ENCODE data around the gene OR2F1. TPM values are rescaled to one million over a fixed set of nuclear protein-coding genes. Genes with fewer than 3 reads are reported as not detected.

OR2F1 gene
- total RNA-seq, 3 donors from 2014 or later: not detected

- no peak for TF ChIP-seq CTCF (IDR thresholded peaks at IDR 0.05)
- H3K4me1 ChIP-seq (ENCODE audit: low read depth): no peaks in the 10 kb centered on the region
- intact Hi-C loops (cut with DNase I, micrococcal nuclease): no loop called here
Observed at GRCh38 chr7:143983960-143984359, 29.3 kb downstream of the OR2F1 start.

GRCh38 chr7:143987513-143987912 lies 32.9 kb downstream of the OR2F1 start:
- Histone ChIP-seq H3K4me1 (ENCODE audit: low read depth) (no peaks in the 10 kb centered on the region), H3K36me3 (ENCODE audit: low read depth) (no peaks in the 10 kb centered on the region), H3K9me3 (no peaks in the 10 kb centered on the region), H3K4me3 (no peak overlapping the region)
- ATAC-seq (no peak), DNase-seq (no peak)
- intact Hi-C loops (cut with DNase I, micrococcal nuclease): no loop called here
- no peak for TF ChIP-seq CTCF (IDR thresholded peaks at IDR 0.05)

More at GRCh38 chr7:143983960-143984359, 29.3 kb downstream of the OR2F1 start:
- Histone ChIP-seq H3K36me3 (ENCODE audit: low read depth) (no peaks in the 10 kb centered on the region), H3K9me3 (no peaks in the 10 kb centered on the region), H3K4me3 (no peak overlapping the region)
- no peak for DNase-seq
- ATAC-seq: no peak

DNA sequence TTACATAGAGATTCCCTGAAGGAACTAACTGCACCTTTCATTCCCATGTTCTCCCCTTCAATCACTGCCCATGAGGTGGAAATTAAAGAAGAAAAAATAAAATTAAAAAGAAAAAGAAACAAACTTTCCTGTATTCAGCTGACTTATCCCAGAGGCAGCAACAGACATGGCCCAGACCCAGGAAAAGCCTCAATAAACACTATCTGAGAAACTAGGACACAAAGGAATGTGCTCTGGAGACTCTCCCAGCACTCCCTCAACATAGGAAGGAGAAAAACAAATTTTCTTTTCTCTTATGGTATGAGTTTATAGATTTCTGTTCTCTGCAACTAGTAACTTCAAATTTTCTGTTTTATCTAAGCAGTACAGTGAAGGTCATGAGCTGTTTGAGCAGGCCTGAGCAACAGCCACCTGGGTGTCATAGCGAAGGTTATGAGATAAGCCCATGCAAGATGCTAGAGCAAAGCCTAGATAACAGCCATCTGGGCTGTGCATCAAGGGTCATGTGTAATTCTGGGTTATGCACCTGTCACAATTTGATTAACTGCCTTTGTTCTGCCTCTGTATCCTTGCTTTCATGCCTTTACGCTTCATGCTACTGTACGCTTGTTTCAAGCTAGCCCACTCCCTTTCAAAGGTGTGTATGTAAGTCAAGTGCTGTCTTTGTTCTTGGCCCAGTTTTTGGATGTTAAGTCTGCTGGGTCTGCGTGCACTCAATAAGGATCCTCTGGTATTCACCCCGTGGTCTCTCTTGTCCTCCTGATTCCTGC lies 34.5 kb downstream of the OR2F1 start:
- no peak overlapping the region for H3K4me3 ChIP-seq
- H3K36me3 ChIP-seq (ENCODE audit: low read depth): no peaks in the 10 kb centered on the region
- intact Hi-C loops (cut with DNase I, micrococcal nuclease): no loop called here
- no peak for TF ChIP-seq CTCF (IDR thresholded peaks at IDR 0.05)
- no peaks in the 10 kb centered on the region for H3K9me3 ChIP-seq
- DNase-seq (no peak), ATAC-seq (no peak)
- H3K4me1 ChIP-seq (ENCODE audit: low read depth): no peaks in the 10 kb centered on the region

- H3K9me3 ChIP-seq: no peaks in the 10 kb centered on the region
- ATAC-seq: no peak
- intact Hi-C loops (cut with DNase I, micrococcal nuclease): no loop called here
- DNase-seq: no peak
- no peaks in the 10 kb centered on the region for H3K36me3 ChIP-seq (ENCODE audit: low read depth)
- H3K4me3 ChIP-seq: no peak overlapping the region
- H3K4me1 ChIP-seq (ENCODE audit: low read depth): no peaks in the 10 kb centered on the region
- no peak for TF ChIP-seq CTCF (IDR thresholded peaks at IDR 0.05)
Observed at GRCh38 chr7:143992670-143993069, 38.0 kb downstream of the OR2F1 start.

DNA sequence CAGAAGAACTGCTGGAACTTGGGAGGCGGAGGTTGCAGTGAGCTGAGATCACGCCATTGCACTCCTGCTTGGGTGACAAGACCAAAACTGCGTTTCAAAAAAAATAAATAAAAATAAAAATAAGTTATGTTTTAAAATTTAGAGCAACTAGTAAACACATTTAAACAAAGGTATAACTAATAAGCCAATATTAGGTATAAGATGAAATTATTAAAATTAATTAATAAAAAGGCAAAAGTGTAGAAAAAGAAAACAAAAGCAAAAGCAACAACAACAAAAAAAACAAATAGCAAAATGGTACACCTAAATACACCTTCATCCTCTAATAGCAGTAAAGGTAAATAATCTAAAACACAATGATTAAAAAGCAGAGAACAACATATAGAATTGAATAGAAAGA lies 39.3 kb downstream of the OR2F1 start:
- intact Hi-C loops (cut with DNase I, micrococcal nuclease): no loop called here
- Histone ChIP-seq H3K36me3 (ENCODE audit: low read depth) (no peaks in the 10 kb centered on the region), H3K9me3 (no peaks in the 10 kb centered on the region), H3K4me1 (ENCODE audit: low read depth) (no peaks in the 10 kb centered on the region), H3K4me3 (no peak overlapping the region)
- TF ChIP-seq CTCF (IDR thresholded peaks at IDR 0.05): no peak
- ATAC-seq (no peak), DNase-seq (no peak)

Data from mucosa of descending colon (tissue), 3 donors.